ENCODE measurements around the gene DPP6. TPM values are rescaled to one million over a fixed set of nuclear protein-coding genes. Genes with fewer than 3 reads are reported as not detected.

DPP6 gene
- total and polyA plus RNA-seq, 7 donors: 0.18 to 1.8 (median 0.57) TPM

DNA sequence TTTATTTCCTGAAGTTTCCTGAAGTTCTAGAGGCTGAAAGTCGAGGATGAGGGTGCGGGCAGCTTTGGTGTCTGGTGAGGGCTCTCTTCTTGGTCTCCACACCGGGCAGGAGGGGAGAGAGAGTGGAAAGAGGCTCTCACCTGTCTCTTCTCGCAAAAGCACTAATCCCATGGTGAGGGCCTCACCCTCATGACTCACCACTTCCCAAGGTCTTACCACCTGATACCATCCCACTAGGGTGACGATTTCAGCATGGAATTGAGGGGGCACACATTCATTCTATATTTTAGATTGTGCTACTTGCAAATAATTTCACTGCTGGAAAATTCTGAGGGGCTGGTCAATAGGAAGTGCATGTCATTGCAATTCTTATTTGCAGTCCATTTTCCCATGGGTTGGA is 292.9 kb downstream of the DPP6 start:
- no peak for ATAC-seq
- Histone ChIP-seq H3K36me3 (ENCODE audit: insufficient read depth in 1 of 2, low read depth in 1 of 2) (no peaks in the 10 kb centered on the region), H3K27ac (no peak overlapping the region), H3K9me3 (no peaks in the 10 kb centered on the region), H3K4me1 (no peaks in the 10 kb centered on the region), H3K4me3 (no peak overlapping the region), H3K27me3 (ENCODE audit: insufficient read depth in 3 of 3, low read length in 2 of 3) (no peaks in the 10 kb centered on the region)
- 79 to 82% (median 81%) methylated on average over 5 of the region's 5 CpGs for WGBS, 3 donors
- TF ChIP-seq, protein P1, sequence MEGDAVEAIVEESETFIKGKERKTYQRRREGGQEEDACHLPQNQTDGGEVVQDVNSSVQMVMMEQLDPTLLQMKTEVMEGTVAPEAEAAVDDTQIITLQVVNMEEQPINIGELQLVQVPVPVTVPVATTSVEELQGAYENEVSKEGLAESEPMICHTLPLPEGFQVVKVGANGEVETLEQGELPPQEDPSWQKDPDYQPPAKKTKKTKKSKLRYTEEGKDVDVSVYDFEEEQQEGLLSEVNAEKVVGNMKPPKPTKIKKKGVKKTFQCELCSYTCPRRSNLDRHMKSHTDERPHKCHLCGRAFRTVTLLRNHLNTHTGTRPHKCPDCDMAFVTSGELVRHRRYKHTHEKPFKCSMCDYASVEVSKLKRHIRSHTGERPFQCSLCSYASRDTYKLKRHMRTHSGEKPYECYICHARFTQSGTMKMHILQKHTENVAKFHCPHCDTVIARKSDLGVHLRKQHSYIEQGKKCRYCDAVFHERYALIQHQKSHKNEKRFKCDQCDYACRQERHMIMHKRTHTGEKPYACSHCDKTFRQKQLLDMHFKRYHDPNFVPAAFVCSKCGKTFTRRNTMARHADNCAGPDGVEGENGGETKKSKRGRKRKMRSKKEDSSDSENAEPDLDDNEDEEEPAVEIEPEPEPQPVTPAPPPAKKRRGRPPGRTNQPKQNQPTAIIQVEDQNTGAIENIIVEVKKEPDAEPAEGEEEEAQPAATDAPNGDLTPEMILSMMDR (IDR thresholded peaks at IDR 0.05): no peak
- intact Hi-C loops (cut with DNase I): no loop called here
- DNase-seq: no peak

DNA sequence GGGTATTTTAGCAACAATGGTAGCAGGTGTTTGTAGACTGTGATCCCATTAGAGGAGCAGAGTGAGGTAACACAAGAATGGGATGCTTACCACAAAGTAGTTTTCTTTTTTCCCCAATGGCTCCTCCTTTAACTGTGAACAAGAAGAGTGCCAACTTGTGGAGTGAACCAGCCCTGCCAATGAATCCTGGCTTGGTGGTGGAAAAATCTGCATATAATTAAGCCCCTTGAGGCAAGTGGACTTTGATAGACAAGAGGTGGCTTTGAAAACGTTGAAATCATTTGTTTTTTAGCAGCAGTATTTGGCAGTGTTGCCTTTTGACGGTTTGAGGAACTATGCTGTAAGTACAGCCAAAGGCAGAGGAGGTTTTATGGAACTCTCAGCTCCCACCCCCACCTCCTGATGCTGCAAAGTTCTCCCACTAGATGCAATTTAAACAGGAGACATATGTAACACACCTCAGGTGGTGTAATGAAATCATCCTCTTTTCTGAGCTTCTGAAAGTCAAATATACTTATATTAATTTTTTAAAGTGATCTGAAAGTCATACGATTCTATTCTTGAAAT is 295.6 kb downstream of the DPP6 start:
- Histone ChIP-seq H3K27me3 (ENCODE audit: insufficient read depth in 3 of 3, low read length in 2 of 3) (no peaks in the 10 kb centered on the region), H3K9me3 (no peaks in the 10 kb centered on the region), H3K4me1 (no peaks in the 10 kb centered on the region), H3K36me3 (ENCODE audit: insufficient read depth in 1 of 2, low read depth in 1 of 2) (no peaks in the 10 kb centered on the region), H3K4me3 (no peak overlapping the region), H3K27ac (no peak overlapping the region)
- DNase-seq (no peak), ATAC-seq (no peak)
- 42 to 48% (median 45%) methylated on average over 3 of the region's 3 CpGs for WGBS, 3 donors
- TF ChIP-seq, protein P1 (IDR thresholded peaks at IDR 0.05): no peak
- intact Hi-C loops (cut with DNase I): no loop called here

DNA sequence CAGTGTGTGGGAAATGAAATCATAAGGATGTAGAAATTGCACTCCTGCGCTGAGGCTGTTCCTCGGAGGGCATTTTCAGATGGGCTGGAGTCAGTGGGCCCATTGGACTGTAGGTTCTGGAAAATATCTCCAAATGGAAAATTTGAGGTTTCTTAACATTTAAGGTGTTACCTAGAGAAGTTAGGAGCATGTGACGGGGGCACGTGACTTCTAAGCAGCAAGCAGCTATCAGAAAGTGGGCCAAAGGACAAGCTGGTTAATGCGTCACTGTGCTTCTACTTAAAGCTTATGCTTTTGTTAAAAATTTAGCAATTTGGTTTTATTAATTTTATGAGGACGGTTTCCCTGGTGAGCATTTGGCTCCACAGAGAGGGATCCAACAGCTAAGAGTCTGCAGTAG is 298.7 kb downstream of the DPP6 start:
- ATAC-seq (no peak), DNase-seq (no peak)
- intact Hi-C loops (cut with DNase I): no loop called here
- TF ChIP-seq, protein P1 (IDR thresholded peaks at IDR 0.05): no peak
- H3K4me1 ChIP-seq: no peaks in the 10 kb centered on the region
- H3K36me3 ChIP-seq (ENCODE audit: insufficient read depth in 1 of 2, low read depth in 1 of 2): no peaks in the 10 kb centered on the region
- 89 to 93% (median 90%) methylated on average over 6 of the region's 6 CpGs for WGBS, 3 donors
- no peaks in the 10 kb centered on the region for H3K9me3 ChIP-seq
- no peak overlapping the region for H3K4me3 ChIP-seq
- H3K27ac ChIP-seq: no peak overlapping the region
- H3K27me3 ChIP-seq (ENCODE audit: insufficient read depth in 3 of 3, low read length in 2 of 3): no peaks in the 10 kb centered on the region

DNA sequence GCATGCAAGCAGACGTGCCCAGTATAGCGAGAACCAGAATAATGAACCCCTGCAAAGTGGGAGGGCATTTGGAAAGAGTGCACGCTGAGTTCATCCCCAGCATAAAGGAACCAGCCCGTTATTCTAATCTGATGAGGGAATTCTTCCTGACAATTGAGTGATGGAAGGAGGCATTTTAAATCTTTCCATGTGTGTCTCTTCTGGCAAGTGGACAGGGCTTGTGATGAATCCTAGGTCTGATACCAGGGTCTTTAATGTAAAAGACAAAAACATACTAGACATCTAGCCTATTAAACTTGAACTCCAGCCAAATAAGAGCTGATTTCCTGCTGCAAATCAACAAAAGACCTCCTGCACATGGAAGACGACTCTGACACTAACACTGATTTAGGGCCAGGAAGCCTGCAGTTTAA is 301.2 kb downstream of the DPP6 start:
- ATAC-seq: no peak
- Histone ChIP-seq H3K36me3 (ENCODE audit: insufficient read depth in 1 of 2, low read depth in 1 of 2) (no peaks in the 10 kb centered on the region), H3K27me3 (ENCODE audit: insufficient read depth in 3 of 3, low read length in 2 of 3) (no peaks in the 10 kb centered on the region), H3K27ac (no peak overlapping the region), H3K4me1 (no peaks in the 10 kb centered on the region), H3K4me3 (no peak overlapping the region), H3K9me3 (no peaks in the 10 kb centered on the region)
- 33 to 39% (median 33%) methylated on average over 5 of the region's 5 CpGs for WGBS, 3 donors
- intact Hi-C loops (cut with DNase I): no loop called here
- TF ChIP-seq, protein P1 (IDR thresholded peaks at IDR 0.05): no peak
- DNase-seq: no peak

DNA sequence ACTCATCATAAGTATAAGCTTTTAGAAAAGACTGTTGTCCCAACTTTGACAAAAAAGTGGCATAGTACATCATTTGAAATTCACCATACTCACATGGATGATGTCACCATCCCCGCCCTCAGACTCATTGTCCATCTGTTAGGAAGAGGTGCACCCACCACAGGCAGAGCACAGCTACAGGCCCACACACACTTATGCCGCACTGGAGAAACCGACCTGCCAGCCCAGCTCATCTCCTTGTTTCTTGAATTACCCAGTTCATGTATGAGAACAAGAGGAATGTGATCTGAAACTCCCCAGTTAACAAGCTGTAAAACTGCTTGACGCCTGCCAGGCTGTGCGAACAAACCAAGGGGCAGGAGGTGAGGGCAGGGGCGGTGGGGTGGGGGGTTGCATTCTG is 312.0 kb downstream of the DPP6 start:
- H3K9me3 ChIP-seq: no peaks in the 10 kb centered on the region
- 45 to 52% (median 51%) methylated on average over 6 of the region's 6 CpGs for WGBS, 3 donors
- TF ChIP-seq, protein P1 (IDR thresholded peaks at IDR 0.05): no peak
- no peak overlapping the region for H3K4me3 ChIP-seq
- intact Hi-C loops (cut with DNase I): no loop called here
- DNase-seq: no peak
- H3K27ac ChIP-seq: no peak overlapping the region
- H3K36me3 ChIP-seq (ENCODE audit: insufficient read depth in 1 of 2, low read depth in 1 of 2): no peaks in the 10 kb centered on the region
- H3K4me1 ChIP-seq: no peaks in the 10 kb centered on the region
- no peak for ATAC-seq
- H3K27me3 ChIP-seq (ENCODE audit: insufficient read depth in 3 of 3, low read length in 2 of 3): no peaks in the 10 kb centered on the region
